HEK293 (cell line): Measurements from ENCODE around the gene TMEM185A.
"Not testable (repeated sequence)": the region's sequence is repeated elsewhere in the genome, so short reads cannot be mapped to it uniquely, and the experiment has no call there.

Source experiments
- MZF1 ChIP-seq: fragments of 450-650 bp; formaldehyde crosslinking; IDR thresholded peaks from 2 replicates; pipeline ENCODE4 v1.5.1; 2017; ENCODE audit warnings: missing biosample characterization, missing genetic modification characterization, borderline replicate concordance
- ZNF510 ChIP-seq: fragments of 450-650 bp; formaldehyde crosslinking; IDR thresholded peaks from 2 replicates; pipeline ENCODE4 v1.5.1; 2018; ENCODE audit warnings: mild to moderate bottlenecking, missing genetic modification characterization, missing biosample characterization; ENCODE audit not compliant: insufficient replicate concordance

- not testable (repeated sequence) for TF ChIP-seq ZNF510, MZF1 (tag by site-specific recombination)
Measured at GRCh38 chrX:149595214-149595613, 36.4 kb downstream of the TMEM185A start, which contains the start of gene HSFX2.
